Frontal cortex (tissue), 4 donors: ENCODE results near the gene FSTL3. TPM values are rescaled to one million over a fixed set of nuclear protein-coding genes. Genes with fewer than 3 reads are reported as not detected.
"Not testable (repeated sequence)": the region's sequence is repeated elsewhere in the genome, so short reads cannot be mapped to it uniquely, and the experiment has no call there.

ENCODE experiments used
- DNase-seq, 2 donors: peaks; one replicate each; pipeline ENCODE4 v3.0.0; 2012; ENCODE audit warnings: low spot score in 2 of 2
- FAIRE-seq: peaks from 2 replicates; lab custom pipeline; 2012; peaks lifted over from hg19 to GRCh38; lab: Jason Lieb, UNC
- total RNA-seq: library from RNA; depleted of rRNA; stranded (reverse); fragments of >200 nt; gene quantifications from one replicate; pipeline ENCODE4 v1.2.3, GENCODE V29; 2014
- donor health status: control.
- donor health status: control.
- donor health status: control.

The FSTL3 gene
- total RNA-seq: 2.0 TPM

- FAIRE-seq (no peak), DNase-seq (no peak)
Measured at GRCh38 chr19:676339-677105, at the start of gene FSTL3. Gene FSTL3, plus strand, starts transcription at chr19:676392. Its CDS starts 32 bp downstream, at chr19:676424.

- FAIRE-seq, DNase-seq: not testable (repeated sequence)
Measured at GRCh38 chr19:626566-626965, 49.6 kb upstream of the FSTL3 start.

- no peak for FAIRE-seq
- no peak for DNase-seq
Measured at GRCh38 chr19:628168-628567, 48.0 kb upstream of the FSTL3 start.

GRCh38 chr19:629515-629914 is 46.7 kb upstream of the FSTL3 start:
- not testable (repeated sequence) for FAIRE-seq, DNase-seq

GRCh38 chr19:629961-630714 is 46.1 kb upstream of the FSTL3 start:
- FAIRE-seq (no peak), DNase-seq (no peak)

- FAIRE-seq (no peak), DNase-seq (no peak)
Measured at GRCh38 chr19:632579-633067, 43.6 kb upstream of the FSTL3 start.

- DNase-seq (peak; percentile 100), FAIRE-seq (peak; percentile 34)
Measured at GRCh38 chr19:633068-633785, 43.0 kb upstream of the FSTL3 start, which contains the start of gene POLRMT. Gene POLRMT, minus strand, starts transcription at chr19:633537. Its CDS starts 25 bp downstream, at chr19:633512.

GRCh38 chr19:633786-634639 is 42.2 kb upstream of the FSTL3 start:
- no peak for FAIRE-seq
- no peak for DNase-seq

- no peak for FAIRE-seq
Measured at GRCh38 chr19:634975-635652, 41.1 kb upstream of the FSTL3 start.

GRCh38 chr19:638906-639252 is 37.3 kb upstream of the FSTL3 start:
- no peak for FAIRE-seq
- no peak for DNase-seq

More at GRCh38 chr19:634975-635652, 41.1 kb upstream of the FSTL3 start:
- no peak for DNase-seq

GRCh38 chr19:639253-640160 is 36.7 kb upstream of the FSTL3 start, which contains the start of gene FGF22:
Gene FGF22, plus strand, starts transcription at chr19:639879. Its CDS starts 47 bp downstream, at chr19:639926.
- no peak for FAIRE-seq
- DNase-seq: peak; percentile 97 to 99

GRCh38 chr19:640161-640558 is 36.0 kb upstream of the FSTL3 start:
- FAIRE-seq: no peak
- no peak for DNase-seq

GRCh38 chr19:640606-641189 is 35.5 kb upstream of the FSTL3 start:
- FAIRE-seq (no peak), DNase-seq (no peak)

GRCh38 chr19:641702-642101 is 34.5 kb upstream of the FSTL3 start:
- FAIRE-seq (no peak), DNase-seq (no peak)

- no peak for FAIRE-seq
Measured at GRCh38 chr19:642767-643727, 33.1 kb upstream of the FSTL3 start.

GRCh38 chr19:643736-644135 is 32.5 kb upstream of the FSTL3 start:
- DNase-seq: no peak
- no peak for FAIRE-seq

More at GRCh38 chr19:642767-643727, 33.1 kb upstream of the FSTL3 start:
- no peak for DNase-seq
